ENCODE measurements around the gene DMPK.
"Not testable (repeated sequence)": the region's sequence is repeated elsewhere in the genome, so short reads cannot be mapped to it uniquely, and the experiment has no call there.

Gene DMPK

DNA sequence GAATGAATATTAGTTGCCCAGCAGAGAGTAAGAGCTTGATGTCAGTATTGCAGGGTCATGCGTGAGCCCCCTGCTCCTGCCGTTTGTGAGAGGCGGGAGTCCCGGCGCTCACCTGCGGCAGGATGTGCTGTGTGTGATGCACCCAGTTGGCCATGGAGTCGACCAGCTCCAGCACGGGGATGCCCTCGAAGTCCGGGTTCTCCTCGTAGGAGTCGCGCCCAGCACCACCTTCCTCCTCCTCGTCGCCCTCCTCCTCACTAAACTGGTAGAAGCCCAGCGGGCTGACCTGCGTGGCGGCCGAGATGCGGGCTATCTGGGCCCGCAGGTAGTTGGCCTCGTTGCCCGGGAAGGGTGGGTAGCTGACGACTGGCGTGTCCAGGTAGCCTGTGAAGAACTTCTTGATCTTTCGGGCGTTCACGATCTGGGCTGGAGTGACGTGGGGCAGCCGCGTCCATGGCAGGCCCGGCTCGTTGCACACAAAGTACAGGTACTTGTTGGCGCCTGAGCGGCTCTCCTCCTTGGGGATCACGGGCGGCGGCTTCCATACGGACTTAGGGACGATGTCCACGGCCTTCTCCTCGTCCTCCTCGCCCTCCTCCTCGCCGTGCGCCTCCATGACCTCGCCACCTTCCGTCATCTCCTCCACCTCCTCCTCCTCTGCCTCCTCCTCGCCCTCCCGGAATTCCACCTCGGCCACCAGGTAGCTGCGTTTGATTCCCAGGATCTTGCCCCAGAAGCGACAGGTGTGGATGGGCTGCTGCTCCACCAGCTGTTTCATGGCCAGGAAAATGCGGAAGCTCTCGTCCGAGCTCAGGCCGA, 22.1 kb upstream of the DMPK start:
- H3K36me3 Mint-ChIP-seq (ENCODE audit: low read depth) = no peaks in the 10 kb centered on the region
- H3K9me3 Mint-ChIP-seq = no peaks in the 10 kb centered on the region
- no peak for DNase-seq (ENCODE audit: low spot score)
- H3K27ac Mint-ChIP-seq = no peak overlapping the region
- H3K4me1 Mint-ChIP-seq (ENCODE audit: low read depth) = peaks cover 2% of the 10 kb centered on the region
- H3K4me3 Mint-ChIP-seq = no peak overlapping the region
- peaks cover 11% of the 10 kb centered on the region for H3K27me3 Mint-ChIP-seq (ENCODE audit: low read depth)

DNA sequence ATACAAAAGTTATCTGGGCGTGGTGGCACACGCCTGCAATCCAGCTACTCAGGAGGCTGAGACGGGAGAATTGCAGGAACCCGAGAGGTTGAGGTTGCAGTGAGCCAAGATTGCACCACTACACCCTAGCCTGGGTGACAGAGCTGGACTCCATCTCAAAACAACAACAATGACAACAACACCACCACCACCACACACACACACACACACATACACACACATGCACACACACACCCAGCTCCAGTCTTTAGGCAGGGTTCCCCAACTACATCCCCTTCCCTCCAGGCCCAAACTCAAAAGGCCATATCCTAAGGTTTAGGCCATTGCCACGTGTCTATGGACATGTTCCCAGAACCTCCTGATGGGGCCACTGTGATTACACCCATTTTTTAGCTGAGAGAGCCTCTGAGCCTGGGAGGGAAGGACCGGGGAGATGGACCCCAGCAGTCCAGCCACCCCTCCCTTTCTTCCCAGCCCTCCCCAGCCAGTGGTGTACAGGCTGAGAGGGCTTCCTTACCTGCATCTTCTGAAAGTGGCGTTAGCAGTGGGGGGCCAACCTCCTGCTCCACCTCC, 19.4 kb upstream of the DMPK start:
- Mint-ChIP-seq H3K27ac (no peak overlapping the region), H3K4me1 (ENCODE audit: low read depth) (peaks cover 5% of the 10 kb centered on the region), H3K27me3 (ENCODE audit: low read depth) (peaks cover 24% of the 10 kb centered on the region), H3K36me3 (ENCODE audit: low read depth) (no peaks in the 10 kb centered on the region), H3K9me3 (no peaks in the 10 kb centered on the region), H3K4me3 (no peak overlapping the region)
- DNase-seq (ENCODE audit: low spot score) = no peak

DNA sequence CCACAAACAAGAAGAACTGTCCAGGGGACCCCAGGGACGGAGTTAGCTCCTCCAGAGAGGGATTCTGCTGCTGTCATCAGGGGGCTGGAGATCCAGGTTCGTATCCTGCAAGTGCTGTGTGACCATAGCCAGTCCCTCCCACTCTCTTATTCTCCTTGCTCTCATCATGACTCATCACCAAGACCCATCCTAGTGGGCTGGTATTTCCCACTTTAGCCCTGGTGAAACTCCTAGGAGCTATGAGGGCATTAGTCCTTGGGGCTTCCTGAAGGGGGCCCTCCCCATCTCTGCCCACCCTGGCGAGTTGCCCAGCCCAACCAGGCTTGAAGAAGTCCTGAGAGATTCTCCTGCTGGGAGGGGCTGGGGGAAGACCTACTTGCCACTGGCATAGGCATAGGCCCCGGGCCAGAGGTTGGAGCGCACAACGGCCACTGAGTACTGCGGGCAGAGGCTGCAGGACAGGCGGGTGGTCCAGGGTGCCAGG, 17.8 kb upstream of the DMPK start:
- no peaks in the 10 kb centered on the region for H3K36me3 Mint-ChIP-seq (ENCODE audit: low read depth)
- peaks cover 32% of the 10 kb centered on the region for H3K27me3 Mint-ChIP-seq (ENCODE audit: low read depth)
- H3K4me3 Mint-ChIP-seq = no peak overlapping the region
- no peaks in the 10 kb centered on the region for H3K9me3 Mint-ChIP-seq
- H3K27ac Mint-ChIP-seq = no peak overlapping the region
- no peak for DNase-seq (ENCODE audit: low spot score)
- peaks cover 5% of the 10 kb centered on the region for H3K4me1 Mint-ChIP-seq (ENCODE audit: low read depth)

DNA sequence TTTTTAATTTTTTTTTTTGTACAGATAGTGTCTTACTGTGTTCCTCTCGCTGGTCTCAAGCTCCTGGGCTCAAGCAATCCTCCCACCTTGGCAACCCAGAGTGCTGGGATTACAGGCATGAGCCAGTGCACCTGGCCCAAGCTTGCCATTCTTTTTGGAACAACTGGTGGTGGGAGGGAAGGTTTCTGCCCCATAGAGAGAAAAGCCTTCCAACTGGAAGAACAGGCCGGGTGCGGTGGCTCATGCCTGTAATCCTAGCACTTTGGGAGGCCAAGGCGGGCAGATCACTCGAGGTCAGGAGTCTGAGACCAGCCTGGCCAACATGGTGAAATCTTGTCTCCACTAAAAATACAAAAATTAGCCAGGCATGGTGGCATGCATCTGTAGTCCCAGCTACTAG, 17.3 kb upstream of the DMPK start:
- H3K9me3 Mint-ChIP-seq; DNase-seq (ENCODE audit: low spot score); H3K4me1 Mint-ChIP-seq (ENCODE audit: low read depth); H3K27ac Mint-ChIP-seq; H3K36me3 Mint-ChIP-seq (ENCODE audit: low read depth); H3K4me3 Mint-ChIP-seq: not testable (repeated sequence)
- H3K27me3 Mint-ChIP-seq (ENCODE audit: low read depth) = peaks cover 38% of the 10 kb centered on the region

DNA sequence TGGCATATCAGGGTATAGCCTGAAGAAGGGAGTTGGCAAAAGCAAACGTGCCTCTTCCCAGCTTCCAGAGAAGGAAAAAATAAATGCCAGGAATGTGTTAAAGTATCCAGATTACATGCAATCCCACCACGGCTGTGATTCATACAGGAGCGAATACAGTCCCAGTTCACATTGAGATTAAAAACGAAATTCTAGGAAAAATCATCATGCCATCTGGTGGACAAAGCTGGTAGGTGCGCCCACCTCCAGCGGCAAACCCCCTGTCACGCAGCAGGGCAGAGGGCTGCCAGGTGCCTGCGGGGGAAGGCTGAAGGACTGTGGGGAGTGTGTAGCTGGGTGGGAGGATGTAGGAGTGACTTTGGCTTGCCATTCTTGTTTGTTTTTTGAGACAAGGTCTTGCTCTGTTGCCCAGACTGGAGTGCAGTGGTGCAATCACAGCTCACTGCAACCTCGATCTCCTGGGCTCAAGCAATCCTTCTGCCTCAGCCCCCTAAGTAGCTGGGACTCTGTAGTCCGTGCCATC, 16.8 kb upstream of the DMPK start:
- H3K36me3 Mint-ChIP-seq (ENCODE audit: low read depth) = no peaks in the 10 kb centered on the region
- H3K9me3 Mint-ChIP-seq = no peaks in the 10 kb centered on the region
- H3K27ac Mint-ChIP-seq = no peak overlapping the region
- H3K4me3 Mint-ChIP-seq = no peak overlapping the region
- peaks cover 5% of the 10 kb centered on the region for H3K4me1 Mint-ChIP-seq (ENCODE audit: low read depth)
- peak; percentile 42 for DNase-seq (ENCODE audit: low spot score)
- peaks cover 41% of the 10 kb centered on the region for H3K27me3 Mint-ChIP-seq (ENCODE audit: low read depth)

DNA sequence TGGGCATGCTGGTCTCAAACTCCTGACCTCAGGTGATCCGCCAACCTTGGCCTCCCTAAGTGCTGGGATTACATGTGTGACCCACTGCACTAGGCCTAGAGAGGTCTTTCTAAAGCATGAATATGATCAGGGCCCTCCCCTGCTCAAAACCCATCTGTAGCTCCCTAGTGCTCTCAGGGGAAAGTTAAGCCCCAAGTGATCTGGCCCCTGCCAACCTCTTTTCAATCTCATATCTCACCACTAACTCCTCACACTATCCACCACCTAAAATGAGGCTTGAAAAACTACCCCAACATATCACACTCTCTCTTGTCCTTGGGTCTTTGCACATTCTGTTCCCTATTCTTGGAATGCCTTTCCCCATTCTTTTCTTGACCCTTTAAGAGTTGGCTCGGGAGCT, 12.3 kb upstream of the DMPK start:
- Mint-ChIP-seq H3K27ac (no peak overlapping the region), H3K27me3 (ENCODE audit: low read depth) (peaks cover 42% of the 10 kb centered on the region), H3K9me3 (no peaks in the 10 kb centered on the region), H3K36me3 (ENCODE audit: low read depth) (peaks cover 7% of the 10 kb centered on the region), H3K4me3 (no peak overlapping the region), H3K4me1 (ENCODE audit: low read depth) (peaks cover 31% of the 10 kb centered on the region)
- DNase-seq (ENCODE audit: low spot score) = no peak

DNA sequence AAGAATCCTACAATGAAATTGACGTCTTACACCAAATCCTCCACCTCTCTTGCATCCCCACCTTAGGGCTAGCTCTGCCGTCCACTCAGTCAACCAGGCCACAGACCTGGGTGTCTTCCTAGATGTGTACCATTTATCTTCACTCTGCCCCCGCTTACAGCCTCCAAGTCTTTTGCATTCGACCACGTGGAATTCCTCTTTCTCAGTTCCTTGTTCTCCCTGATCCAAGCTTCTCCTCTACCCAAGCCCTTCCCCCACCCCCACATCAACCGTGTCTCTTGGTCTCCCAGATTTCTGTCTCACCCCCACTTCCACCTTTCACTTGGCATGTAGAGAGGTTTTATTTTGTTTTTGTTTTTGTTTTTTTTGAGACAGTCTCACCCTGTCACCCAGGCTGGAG, 11.6 kb upstream of the DMPK start:
- Mint-ChIP-seq H3K4me3 (peak overlapping the region; percentile 40), H3K36me3 (ENCODE audit: low read depth) (peaks cover 13% of the 10 kb centered on the region), H3K9me3 (no peaks in the 10 kb centered on the region), H3K27ac (peak overlapping the region; percentile 43), H3K27me3 (ENCODE audit: low read depth) (peaks cover 45% of the 10 kb centered on the region), H3K4me1 (ENCODE audit: low read depth) (peaks cover 27% of the 10 kb centered on the region)
- no peak for DNase-seq (ENCODE audit: low spot score)

DNA sequence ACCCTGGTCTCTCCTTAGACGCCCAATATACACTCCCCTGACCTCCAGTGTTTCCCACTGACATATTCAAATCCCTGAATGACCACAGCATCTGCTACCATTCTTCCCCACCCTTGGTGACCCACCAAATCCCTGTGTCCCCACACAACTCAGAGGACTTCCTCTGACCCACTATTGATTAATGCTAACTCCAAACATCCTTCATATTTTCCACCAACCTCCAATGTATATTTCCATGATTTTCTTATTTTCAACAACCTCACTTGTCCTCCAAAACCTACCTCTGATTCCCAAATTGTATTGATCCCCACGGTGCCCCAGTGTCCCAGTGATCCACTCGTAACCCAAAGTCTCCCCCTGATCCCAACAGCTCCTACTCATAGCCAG, 10.9 kb upstream of the DMPK start:
- Mint-ChIP-seq H3K4me3 (peak overlapping the region; percentile 78), H3K27ac (peak overlapping the region; percentile 62), H3K36me3 (ENCODE audit: low read depth) (peaks cover 20% of the 10 kb centered on the region), H3K27me3 (ENCODE audit: low read depth) (peaks cover 47% of the 10 kb centered on the region), H3K9me3 (no peaks in the 10 kb centered on the region), H3K4me1 (ENCODE audit: low read depth) (peaks cover 26% of the 10 kb centered on the region)
- DNase-seq (ENCODE audit: low spot score) = no peak

DNA sequence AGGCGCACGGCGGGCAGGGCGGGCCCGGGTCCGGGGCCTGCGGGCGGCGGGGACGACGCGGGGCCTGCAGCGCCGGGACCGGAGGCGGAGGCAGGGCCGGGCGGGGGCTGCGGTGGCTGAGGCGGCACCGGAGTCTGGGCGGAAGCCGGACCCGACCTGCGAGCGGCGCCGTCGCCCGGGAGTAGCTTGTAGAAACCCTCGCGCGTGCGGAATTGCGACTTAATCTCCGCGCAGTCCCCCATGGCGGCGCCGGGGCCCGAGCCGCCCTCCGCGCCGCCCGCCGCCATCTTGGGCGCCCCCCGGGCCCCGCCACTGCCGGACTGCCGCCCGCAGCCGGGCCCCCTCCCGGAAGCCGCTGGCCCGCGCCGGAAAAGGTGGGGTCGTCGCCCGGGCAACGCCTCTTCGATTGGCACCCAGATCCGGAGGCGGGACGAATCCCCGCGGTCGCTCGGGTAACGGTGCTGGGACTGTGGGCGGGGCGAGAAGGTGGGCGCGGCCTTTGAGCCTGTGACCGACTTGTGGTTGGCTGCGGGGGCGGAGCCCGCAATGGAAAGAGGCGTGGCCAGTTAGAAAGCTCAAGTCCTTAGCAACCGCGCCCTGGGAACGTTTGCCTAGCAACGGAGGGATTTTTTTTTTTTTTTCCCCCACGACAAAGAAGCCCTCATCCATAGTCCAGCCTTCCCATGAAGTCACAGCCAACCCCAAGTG, 10.3 kb upstream of the DMPK start, which contains the start of gene DMWD:
Gene DMWD, minus strand, starts transcription at position 376 of the 708 bp plus-strand sequence. Its CDS starts 89 bp downstream, at position 287.
- Mint-ChIP-seq H3K27ac (peak within 1 kb of the TSS; percentile 62), H3K4me3 (peak within 1 kb of the TSS; percentile 89), H3K36me3 (ENCODE audit: low read depth) (peaks cover 24% of the 10 kb centered on the region), H3K4me1 (ENCODE audit: low read depth) (peaks cover 26% of the 10 kb centered on the region), H3K9me3 (no peaks in the 10 kb centered on the region), H3K27me3 (ENCODE audit: low read depth) (peaks cover 46% of the 10 kb centered on the region)
- peak; percentile 99 for DNase-seq (ENCODE audit: low spot score)

DNA sequence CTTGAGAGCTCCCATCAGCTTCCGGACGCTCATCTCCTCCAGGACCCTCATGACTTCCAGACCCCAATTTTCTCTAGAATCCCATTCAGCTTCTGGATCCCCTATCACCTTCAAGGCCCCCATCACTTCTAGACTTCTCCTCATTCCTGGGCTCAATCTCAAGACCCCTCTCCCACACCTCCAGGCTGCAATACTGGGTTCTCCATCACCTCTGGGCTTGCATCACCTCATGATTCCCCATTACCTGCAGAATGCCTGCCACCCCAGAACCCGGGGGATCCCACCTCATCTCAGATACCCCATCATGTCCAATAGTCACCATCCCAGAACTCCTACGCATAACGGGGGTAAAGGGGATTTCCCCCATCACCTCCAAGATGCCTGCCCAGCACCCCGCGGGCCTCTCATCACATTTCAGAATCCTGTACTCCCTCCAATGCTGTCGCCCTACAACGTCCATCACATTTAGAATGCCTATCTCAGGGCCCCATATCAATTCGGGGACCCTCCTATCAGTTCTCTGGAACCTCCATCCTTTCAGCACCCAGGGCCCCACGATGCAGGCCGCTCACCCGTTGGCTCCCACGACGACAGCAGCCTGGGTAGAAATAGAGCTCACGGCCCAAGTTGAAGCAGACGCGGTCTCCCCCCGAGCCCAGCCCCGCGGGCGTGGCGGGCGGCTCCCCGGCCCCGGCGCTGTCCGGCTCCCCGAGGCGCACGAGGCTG, 9.6 kb upstream of the DMPK start:
- H3K4me1 Mint-ChIP-seq (ENCODE audit: low read depth) = peaks cover 26% of the 10 kb centered on the region
- H3K4me3 Mint-ChIP-seq = peak overlapping the region; percentile 89
- peak; percentile 29 for DNase-seq (ENCODE audit: low spot score)
- no peaks in the 10 kb centered on the region for H3K9me3 Mint-ChIP-seq
- peaks cover 27% of the 10 kb centered on the region for H3K36me3 Mint-ChIP-seq (ENCODE audit: low read depth)
- peaks cover 51% of the 10 kb centered on the region for H3K27me3 Mint-ChIP-seq (ENCODE audit: low read depth)
- peak overlapping the region; percentile 54 for H3K27ac Mint-ChIP-seq

DNA sequence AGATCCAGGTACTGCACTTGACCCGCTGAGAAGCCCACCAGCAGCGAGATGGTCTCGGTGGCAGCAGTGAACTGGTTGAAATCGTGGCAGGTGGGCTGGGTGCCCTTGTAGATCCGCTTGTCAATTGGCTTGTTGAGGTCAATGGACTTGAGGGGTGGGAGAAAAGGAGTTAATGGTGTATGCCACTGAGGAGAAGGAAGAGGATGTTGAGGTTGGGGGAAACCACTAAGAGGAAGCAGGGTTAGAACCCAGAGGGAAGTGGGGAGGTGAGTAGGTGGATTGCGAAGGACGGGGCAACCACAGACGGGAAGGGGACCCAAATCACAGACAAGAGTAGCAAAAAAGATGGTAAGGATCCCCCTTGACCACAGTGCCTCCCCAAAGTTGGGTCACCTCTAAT, 8.7 kb upstream of the DMPK start:
- no peaks in the 10 kb centered on the region for H3K9me3 Mint-ChIP-seq
- peak overlapping the region; percentile 24 for H3K27ac Mint-ChIP-seq
- peak; percentile 55 for DNase-seq (ENCODE audit: low spot score)
- H3K4me3 Mint-ChIP-seq = peak overlapping the region; percentile 89
- peaks cover 26% of the 10 kb centered on the region for H3K4me1 Mint-ChIP-seq (ENCODE audit: low read depth)
- peaks cover 27% of the 10 kb centered on the region for H3K36me3 Mint-ChIP-seq (ENCODE audit: low read depth)
- H3K27me3 Mint-ChIP-seq (ENCODE audit: low read depth) = peaks cover 47% of the 10 kb centered on the region

DNA sequence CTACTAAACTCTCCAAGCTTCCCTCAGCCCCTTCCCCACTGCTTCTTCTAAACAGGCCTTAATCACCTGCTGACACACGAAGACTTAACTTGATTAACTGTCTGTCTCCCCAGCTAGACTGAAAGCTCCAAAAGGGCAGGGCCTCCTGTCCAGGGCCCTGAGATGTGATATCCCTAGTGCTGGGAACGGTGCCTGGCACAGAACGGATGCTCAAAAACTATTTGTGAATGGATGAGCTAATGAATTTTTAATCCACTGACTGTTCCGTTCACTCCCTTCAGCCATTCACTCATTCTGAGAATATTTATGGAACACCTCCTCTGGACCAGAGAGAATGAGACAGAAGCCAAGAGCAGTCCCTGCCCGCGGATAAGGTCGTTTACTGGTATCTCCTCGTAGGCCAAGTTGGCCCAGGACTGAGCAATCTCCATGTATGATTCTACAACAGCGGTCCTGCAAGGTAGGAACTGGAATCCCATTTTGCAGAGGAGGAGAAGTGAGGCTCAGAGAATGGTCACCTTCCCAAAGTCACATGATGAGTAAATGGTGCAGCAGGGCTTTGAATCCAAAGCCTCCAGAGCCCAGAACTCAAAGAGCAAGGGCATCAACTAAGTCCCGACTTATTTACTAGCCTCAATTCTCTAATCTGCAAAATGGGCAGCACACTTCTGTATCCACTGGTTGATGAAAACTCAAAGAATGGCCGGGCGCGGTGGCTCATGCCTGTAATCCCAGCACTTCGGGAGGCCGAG, 6.9 kb upstream of the DMPK start:
- no peak for DNase-seq (ENCODE audit: low spot score)
- no peaks in the 10 kb centered on the region for H3K9me3 Mint-ChIP-seq
- peaks cover 27% of the 10 kb centered on the region for H3K36me3 Mint-ChIP-seq (ENCODE audit: low read depth)

DNA sequence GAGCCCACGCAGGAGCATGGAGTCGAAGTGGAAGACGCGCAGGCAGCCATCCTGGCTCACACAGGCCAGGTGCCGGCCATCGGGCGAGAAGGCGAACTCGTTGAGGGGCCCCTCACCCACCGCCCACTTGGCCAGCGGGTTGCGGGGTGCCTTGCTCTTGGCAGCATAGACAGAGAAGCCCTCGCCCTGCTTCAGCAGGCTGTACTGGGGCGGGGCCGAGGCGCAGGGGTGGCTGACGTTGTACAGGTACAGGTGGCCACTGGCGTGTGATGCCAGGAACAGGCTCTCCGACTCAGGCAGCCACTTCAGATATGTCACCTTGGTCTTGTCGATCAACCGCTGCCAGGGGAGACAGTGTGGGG, 4.2 kb upstream of the DMPK start:
- DNase-seq (ENCODE audit: low spot score) = no peak
- no peaks in the 10 kb centered on the region for H3K9me3 Mint-ChIP-seq
- no peak overlapping the region for H3K27ac Mint-ChIP-seq
- peaks cover 27% of the 10 kb centered on the region for H3K36me3 Mint-ChIP-seq (ENCODE audit: low read depth)
- H3K4me3 Mint-ChIP-seq = no peak overlapping the region
- peaks cover 9% of the 10 kb centered on the region for H3K4me1 Mint-ChIP-seq (ENCODE audit: low read depth)
- H3K27me3 Mint-ChIP-seq (ENCODE audit: low read depth) = peaks cover 21% of the 10 kb centered on the region

More for the DNA sequence above, 6.9 kb upstream of the DMPK start:
- Mint-ChIP-seq H3K27ac (no peak overlapping the region), H3K4me1 (ENCODE audit: low read depth) (peaks cover 26% of the 10 kb centered on the region), H3K4me3 (no peak overlapping the region), H3K27me3 (ENCODE audit: low read depth) (peaks cover 32% of the 10 kb centered on the region)

Data from T-helper 2 cell treated with Interferon-gamma antibody and Interleukin-4, amounts not matched to agents 5 μg/mL and 100 μg/mL, for 36 hours (primary cell).